Spleen (tissue), 7 donors: ENCODE data around the gene UBE2N.

Source experiments
- POLR2AphosphoS5 ChIP-seq, 3 donors: sonication (generic); formaldehyde crosslinking; IDR thresholded peaks; one replicate each; pipeline ENCODE4 v1.5.1; 2017; ENCODE audit warnings: antibody characterized with exemption in 3 of 3
- TF ChIP-seq, protein P1 (sequence below), 11 experiments: fragments of 200-600 bp in 7 of 11; fragments of 450-650 bp in 4 of 11; sonication (generic) in 4 of 11; IDR thresholded peaks in 8 of 11; conservative IDR thresholded peaks in 3 of 11; 1 replicate in 7 of 11; 2 replicates in 4 of 11; pipeline versions ENCODE4 v1.4.0 to v1.8.0; 2016 to 2021; ENCODE audit warnings: antibody characterized with exemption in 11 of 11, inconsistent platforms in 4 of 11, mild to moderate bottlenecking in 1 of 11
- donor health status: DM: no; HTN: no; CAD: no; lungs with moderate emphysema.
- donor health status: DM: no; HTN: no; CAD: no.
- donor health status: DM: no; HTN: no; CAD: no.

DNA sequence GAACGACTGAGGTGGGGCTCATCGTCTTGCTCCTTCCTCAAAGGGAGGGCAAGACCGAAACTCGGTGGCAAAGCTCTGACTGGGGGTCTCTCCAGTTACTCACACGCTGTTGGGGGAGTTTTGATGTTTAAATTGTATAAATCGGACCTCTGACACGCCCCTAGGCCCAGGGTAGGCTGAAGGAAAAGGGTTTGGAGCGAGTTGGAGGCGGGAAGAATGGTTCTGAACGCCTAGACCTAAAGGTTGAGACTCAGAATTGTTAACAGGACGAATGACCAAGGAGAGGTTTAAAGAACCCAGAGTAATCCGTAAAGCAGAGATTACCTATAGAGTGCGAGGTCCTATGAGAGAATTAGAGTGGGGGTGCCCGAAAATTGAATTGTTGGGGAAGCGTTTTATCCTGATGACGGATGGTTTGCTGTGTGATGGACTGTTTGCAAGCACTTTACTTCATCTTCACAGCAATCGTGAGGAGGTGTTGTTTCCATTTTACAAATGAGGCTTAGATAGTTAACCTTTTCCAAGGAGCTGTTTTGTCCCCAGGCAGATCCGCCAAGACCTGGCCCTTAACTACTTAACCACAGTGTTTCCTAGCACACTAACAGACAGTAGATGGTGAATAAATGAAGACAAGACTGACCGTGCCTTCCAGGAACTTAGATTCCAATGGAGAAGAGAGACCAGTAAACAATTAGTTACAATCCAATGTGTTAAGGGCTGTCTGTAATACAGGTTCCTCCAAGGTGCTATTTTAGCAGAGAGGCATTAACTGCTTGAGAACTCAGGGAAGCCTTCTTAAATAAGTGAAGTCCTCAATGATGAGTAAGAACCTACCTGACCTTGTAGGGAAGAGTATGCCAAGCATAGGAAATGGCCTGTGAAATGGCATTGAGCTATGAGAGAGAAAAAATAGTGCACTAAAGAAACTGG is 929 bp upstream of the UBE2N start:
- TF ChIP-seq, protein P1, sequence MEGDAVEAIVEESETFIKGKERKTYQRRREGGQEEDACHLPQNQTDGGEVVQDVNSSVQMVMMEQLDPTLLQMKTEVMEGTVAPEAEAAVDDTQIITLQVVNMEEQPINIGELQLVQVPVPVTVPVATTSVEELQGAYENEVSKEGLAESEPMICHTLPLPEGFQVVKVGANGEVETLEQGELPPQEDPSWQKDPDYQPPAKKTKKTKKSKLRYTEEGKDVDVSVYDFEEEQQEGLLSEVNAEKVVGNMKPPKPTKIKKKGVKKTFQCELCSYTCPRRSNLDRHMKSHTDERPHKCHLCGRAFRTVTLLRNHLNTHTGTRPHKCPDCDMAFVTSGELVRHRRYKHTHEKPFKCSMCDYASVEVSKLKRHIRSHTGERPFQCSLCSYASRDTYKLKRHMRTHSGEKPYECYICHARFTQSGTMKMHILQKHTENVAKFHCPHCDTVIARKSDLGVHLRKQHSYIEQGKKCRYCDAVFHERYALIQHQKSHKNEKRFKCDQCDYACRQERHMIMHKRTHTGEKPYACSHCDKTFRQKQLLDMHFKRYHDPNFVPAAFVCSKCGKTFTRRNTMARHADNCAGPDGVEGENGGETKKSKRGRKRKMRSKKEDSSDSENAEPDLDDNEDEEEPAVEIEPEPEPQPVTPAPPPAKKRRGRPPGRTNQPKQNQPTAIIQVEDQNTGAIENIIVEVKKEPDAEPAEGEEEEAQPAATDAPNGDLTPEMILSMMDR (IDR thresholded peaks at IDR 0.05 in 8 of 11, conservative IDR thresholded peaks at IDR 0.05 in 3 of 11), result no peak
- no peak for TF ChIP-seq POLR2AphosphoS5 (IDR thresholded peaks at IDR 0.05)
